GM23338 (cell line): Measurements from ENCODE around the gene OR2T6.

Experiments used
- CTCF ChIP-seq, 2 experiments: fragments of 200-600 bp in 1 of 2; sonication (generic) in 1 of 2; conservative IDR thresholded peaks; 2 replicates each; pipeline versions ENCODE4 v1.5.1 to v1.6.1; 2016 to 2017; ENCODE audit warnings: antibody characterized with exemption in 2 of 2, low read depth in 2 of 2, mild to moderate bottlenecking in 2 of 2, moderate library complexity in 1 of 2
- POLR2AphosphoS5 ChIP-seq: IDR thresholded peaks from 2 replicates; pipeline ENCODE4 v1.6.1; 2016; ENCODE audit warnings: antibody characterized with exemption, low read depth

GRCh38 chr1:248359415-248359814 lies 16.1 kb upstream of the OR2T6 start:
- TF ChIP-seq CTCF (conservative IDR thresholded peaks at IDR 0.05; ENCODE audit: low read depth in 2 of 2) (no peak), POLR2AphosphoS5 (no peak)
